Activated T-cell treated with anti-CD3 and anti-CD28 coated beads for 24 hours (primary cell): ENCODE results near the gene FRK.
A peak's percentile ranks its signal among the peaks of the same experiment; 100 is the strongest.
"Not testable (repeated sequence)": the region's sequence is repeated elsewhere in the genome, so short reads cannot be mapped to it uniquely, and the experiment has no call there.

Source experiments
- DNase-seq: peaks from one replicate; pipeline ENCODE4 v3.0.0-alpha.2; 2020; ENCODE audit warnings: low read depth

Gene FRK, protein sequence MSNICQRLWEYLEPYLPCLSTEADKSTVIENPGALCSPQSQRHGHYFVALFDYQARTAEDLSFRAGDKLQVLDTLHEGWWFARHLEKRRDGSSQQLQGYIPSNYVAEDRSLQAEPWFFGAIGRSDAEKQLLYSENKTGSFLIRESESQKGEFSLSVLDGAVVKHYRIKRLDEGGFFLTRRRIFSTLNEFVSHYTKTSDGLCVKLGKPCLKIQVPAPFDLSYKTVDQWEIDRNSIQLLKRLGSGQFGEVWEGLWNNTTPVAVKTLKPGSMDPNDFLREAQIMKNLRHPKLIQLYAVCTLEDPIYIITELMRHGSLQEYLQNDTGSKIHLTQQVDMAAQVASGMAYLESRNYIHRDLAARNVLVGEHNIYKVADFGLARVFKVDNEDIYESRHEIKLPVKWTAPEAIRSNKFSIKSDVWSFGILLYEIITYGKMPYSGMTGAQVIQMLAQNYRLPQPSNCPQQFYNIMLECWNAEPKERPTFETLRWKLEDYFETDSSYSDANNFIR

GRCh38 chr6:116060572-116061283 is at the start of gene FRK:
Gene FRK (minus strand): TSS chr6:116060891. CDS start chr6:116060311, 580 bp downstream.
- no peak for DNase-seq

DNA sequence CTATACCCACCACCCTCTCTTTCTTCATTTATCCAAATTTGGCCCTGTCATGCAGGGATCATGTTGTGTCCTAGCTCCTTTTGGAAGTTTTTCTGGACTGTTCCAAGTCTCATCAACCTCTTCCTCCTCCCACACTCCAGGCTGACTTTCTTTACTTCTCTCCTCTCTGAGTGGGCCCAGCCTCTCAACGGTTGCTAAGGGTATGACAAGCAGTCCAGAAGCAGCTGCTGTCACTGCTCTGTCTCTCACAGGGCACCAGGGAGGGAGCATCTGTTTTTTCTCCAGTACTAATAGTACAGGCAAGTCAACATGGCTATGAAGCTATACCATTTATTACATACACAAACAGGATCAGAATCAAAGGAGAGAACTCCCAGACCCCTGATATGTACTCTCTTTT is 48.1 kb upstream of the FRK start:
- DNase-seq = no peak

DNA sequence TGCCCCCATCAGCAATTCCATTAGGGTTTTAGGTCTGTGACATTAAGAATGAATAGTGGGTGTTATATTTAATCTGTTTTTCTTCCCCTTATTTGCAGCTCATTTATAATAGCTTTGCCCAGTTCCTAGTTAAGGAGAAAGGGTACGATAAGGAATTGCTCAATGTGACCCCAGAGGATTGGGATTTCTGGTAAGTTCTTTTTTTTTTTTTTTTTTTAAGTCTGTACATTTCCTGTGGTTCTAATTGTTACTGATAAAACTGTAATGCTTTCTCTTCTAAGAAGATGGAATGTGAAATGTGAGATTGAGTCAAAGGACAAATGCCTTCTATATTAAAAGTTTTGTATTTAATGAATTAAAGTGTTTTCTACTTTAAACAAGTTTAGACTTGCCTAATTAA is 45.5 kb upstream of the FRK start:
- no peak for DNase-seq

DNA sequence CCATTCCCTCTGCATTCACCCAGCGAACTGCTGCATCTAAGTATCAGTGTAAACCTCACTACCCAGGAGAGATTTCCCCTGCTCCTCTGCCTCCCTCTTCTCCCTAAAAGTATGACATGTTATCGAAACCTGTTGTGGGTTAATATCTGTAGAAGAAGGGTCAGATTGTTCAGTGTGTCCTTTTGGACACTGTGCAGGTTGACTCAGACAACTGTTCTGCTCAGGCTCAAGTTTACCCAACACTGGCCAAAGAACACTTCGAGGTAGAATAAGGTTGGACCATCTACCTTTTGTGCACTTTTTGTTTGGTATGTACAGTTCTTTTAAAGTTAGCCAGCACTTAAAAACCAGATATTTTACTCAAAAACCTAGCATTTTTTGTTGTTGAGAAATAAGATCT is 44.6 kb upstream of the FRK start:
- no peak for DNase-seq

DNA sequence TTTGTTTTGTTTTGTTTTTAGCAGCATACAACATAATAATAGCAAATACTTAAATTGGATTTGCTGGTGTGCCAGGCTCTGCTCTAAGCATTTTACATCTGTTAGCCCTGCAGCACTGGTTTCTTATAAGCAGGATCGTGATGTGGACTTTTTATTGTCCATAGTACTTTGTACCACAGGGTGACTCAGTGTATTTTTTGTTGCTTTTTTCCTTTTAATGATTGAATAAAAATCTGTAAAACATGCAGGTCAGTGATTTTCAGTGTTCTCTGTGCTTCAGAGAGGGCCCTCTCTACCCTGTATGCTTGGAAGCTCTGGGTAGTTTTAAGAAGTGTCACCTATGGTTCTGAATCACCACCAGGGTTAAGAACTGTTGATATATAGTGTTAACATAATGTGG is 43.9 kb upstream of the FRK start:
- DNase-seq = no peak

- DNase-seq = no peak
Observed at GRCh38 chr6:116102873-116103272, 42.2 kb upstream of the FRK start.

DNA sequence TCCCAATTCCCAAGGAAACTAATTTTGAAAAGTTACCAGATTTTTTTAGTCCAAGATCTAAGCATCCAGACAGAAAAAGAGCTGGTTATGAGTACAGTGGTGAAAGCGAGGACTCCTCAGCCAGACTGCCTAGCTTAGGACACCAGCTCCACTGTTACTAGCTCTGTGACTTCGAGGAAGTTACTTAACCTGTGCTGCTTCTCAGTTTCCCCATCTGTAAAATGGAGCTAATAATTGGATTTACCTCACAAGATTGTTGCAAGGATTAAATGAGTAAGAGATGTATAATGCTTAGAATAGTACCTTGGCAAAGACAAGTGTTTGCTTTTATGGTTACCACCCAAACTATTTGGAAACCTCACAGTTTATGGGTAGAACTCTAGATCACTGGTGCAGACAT is 41.1 kb upstream of the FRK start:
- DNase-seq = no peak

DNA sequence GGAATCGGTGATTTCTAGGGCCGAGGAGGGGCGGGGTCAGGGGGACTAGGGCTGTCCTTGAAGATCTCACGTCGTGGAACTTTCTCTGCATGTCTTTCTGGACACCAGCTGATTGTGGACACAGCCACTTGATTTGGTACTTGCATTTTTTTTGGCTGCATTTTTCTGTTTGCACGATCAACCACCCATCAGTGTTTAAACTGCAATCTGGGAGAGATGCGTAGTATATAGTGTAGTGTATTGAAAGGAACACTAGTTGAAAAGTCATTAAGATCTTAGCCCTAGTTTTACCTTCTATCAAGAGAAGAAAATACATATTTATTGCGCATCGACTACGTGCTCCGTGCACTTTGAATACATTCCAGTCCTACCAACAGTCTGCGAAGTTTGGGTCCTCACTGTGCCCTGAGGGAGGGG is 40.6 kb upstream of the FRK start:
- no peak for DNase-seq

GRCh38 chr6:116100419-116101301 is 40.0 kb upstream of the FRK start, which contains the start of gene NT5DC1:
Gene NT5DC1 (plus strand): TSS chr6:116100853. CDS start chr6:116100931, 78 bp downstream.
- DNase-seq = peak; percentile 81

- no peak for DNase-seq
Observed at GRCh38 chr6:116099036-116099435, 38.3 kb upstream of the FRK start.

DNA sequence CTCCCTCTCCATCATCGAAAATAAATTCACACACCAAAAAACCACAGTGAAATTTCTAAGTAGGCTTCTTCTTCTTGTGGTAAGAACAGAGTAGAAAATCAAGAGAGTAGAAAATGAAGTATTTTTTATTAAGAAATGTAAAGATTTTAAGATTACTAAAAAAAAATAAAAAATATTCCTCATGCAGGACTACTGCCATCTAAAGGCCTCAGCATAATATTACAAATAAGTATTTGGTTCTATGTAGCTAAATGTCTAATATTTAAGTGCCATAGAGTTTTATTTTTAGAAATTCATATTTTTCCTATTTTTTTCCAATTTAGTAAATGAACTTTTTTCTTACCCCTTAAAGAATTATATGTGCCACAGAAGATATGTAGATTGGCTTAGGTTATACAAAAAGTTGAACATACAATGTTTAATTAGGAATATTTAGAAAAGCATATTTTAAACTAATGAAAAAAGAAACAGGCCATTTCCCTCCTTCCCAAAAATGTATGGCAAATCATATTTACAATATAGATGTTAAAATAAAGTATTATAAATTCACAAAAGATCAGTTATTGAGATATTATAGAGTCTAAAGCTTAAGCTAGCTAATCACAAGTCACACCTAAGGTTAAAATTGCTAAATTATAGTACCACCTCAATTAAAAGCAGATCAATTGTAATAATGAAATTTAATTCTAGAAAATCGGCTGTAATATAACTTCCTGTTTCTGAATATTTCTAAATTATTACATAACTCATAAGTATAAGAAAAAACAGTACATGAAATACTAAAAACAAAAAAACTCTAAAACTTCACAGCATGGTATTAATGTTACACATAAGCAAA is 36.5 kb upstream of the FRK start:
- DNase-seq = no peak

DNA sequence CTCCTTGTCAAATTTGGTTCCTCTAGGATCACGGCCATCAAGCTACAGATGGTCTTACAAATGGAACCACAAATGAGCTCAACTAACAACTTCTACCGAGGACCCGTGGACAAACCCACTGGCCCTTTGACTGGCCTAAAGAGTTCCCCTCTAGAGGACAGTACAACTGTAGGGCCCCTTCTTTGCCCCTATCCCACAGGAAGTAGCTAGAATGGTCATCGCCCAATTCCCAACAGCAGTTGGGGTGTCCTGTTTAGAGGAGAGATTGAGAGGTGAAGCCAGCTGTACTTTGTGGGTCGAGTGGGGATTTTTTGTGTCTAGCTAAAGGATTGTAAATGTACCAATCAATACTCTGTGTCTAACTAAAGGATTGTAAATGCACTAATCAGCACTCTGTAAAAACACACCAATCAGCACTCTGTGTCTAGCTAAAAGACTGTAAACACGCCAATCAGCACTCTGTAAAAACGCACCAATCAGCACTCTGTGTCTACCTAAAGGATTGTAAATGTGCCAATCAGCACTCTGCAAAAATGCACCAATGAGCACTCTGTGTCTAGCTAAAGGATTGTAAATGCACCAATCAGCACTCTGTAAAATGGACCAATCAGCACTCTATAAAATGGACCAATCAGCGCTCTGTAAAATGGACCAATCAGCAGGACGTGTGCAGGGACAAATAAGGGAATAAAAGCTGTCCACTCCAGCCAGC is 35.5 kb upstream of the FRK start:
- not testable (repeated sequence) for DNase-seq

DNA sequence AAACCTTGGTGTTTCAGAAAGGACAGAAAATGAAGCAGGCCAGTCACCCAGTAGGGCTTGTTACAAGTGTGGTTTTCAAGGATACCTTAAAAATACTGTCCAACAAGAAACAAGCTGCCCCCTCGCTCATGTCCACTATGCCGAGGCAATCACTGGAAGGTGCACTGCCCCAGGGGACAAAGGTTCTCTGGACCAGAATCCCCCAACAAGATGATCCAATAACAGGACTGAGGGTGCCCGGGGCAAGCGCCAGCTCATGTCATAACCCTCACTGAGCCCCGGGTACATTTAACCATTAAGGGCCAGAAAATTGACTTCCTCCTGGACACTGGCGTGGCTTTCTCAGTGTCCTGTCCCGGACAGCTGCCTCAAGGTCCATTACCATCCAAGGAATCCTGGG is 33.4 kb upstream of the FRK start:
- no peak for DNase-seq

- no peak for DNase-seq
Observed at GRCh38 chr6:116090251-116090650, 29.6 kb upstream of the FRK start.

DNA sequence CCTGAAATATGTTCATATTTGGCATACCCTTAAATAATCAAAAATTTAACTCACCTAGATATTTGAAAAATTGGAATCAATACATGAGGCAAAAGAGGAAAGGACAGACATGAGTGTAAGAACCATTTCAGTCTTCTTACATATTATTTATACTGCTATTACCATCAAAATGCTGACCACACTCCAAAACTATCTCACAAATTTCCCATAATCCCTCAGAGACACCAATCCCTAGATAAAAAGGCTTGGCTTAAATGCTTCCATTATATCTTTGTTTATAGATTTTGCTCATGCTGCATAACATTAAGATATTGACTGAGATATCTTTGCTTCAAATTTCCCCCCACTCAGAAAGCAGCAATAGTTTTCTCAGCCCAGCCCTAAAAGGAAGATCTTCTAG is 28.3 kb upstream of the FRK start:
- no peak for DNase-seq

DNA sequence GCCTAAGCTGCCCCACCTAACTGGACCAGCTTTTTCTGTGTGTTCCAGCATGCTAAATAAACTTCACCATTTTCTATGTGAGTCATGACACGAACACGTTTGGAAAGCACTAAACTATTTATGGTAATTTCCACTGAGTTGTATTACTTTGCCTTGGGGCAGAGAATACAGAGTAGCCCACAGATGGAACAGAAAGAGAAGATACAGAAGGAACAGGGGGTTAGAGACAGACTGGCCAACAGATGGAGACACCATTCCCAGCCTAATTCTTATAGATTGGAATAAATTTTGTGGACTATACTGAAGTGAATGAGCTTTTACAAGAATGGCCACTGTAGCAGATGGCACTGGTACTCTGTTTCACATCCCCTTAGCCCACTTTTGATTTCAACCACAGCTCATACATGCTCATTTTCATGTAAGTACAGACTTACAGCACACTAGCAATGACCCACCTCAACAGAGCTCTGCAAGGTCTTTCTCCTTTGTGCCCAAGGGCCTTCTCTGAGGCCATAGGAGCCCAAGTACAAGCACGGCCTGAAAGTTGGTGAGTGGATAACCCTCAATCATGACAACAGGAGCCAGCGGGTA is 26.8 kb upstream of the FRK start:
- DNase-seq = no peak

DNA sequence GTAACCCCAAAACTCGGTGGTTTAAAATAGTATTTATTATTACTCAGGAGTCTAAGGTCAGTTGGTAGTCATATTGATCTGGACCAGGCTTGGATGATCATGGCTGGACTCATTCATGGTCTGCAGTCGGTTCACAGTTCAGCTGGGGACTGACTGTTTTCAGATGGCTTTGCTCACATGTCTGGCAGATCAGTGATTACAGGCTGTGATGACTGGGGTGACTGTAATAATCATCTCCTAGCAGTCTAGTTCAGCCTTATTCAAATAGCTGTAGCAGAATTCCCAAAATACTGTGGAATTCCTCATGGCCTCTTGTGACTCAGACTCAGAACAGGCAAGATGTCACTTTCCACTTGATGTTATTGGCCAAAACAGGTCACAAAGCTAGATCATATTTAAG is 23.6 kb upstream of the FRK start:
- no peak for DNase-seq

- no peak for DNase-seq
Observed at GRCh38 chr6:116083052-116083451, 22.4 kb upstream of the FRK start.

DNA sequence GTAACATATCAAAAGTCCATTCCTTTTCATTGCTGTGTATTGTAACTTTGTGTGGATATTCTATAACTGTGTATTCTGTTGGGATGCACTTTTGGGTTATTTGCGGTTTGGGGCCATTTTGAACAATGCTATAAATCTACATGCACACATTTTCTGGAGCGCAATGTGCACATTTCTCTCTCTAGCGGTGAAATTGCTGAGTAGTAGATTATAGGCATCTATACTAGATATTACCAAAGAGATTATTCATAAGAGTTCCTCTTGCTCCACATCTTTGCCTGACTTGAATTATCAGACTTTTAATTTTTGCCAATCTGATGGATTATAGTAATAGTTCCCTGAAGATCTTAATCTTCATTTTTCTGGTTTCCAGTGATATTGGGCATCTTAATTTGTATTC is 18.3 kb upstream of the FRK start:
- DNase-seq = no peak

GRCh38 chr6:116078522-116078921 is 17.8 kb upstream of the FRK start:
- no peak for DNase-seq
